ENCODE results near the gene MRPL51.

MRPL51 gene

GRCh38 chr12:6461401-6462233 lies 31.4 kb downstream of the MRPL51 start:
- DNase-seq (ENCODE audit: low read depth), result peak; percentile 58

- DNase-seq (ENCODE audit: low read depth), result no peak
Measured at GRCh38 chr12:6460751-6461371, 32.2 kb downstream of the MRPL51 start.

GRCh38 chr12:6459004-6459337 lies 34.1 kb downstream of the MRPL51 start:
- DNase-seq (ENCODE audit: low read depth), result no peak

- DNase-seq (ENCODE audit: low read depth), result no peak
Measured at GRCh38 chr12:6458281-6459003, 34.6 kb downstream of the MRPL51 start.

GRCh38 chr12:6457220-6457945 lies 35.7 kb downstream of the MRPL51 start:
- no peak for DNase-seq (ENCODE audit: low read depth)

- no peak for DNase-seq (ENCODE audit: low read depth)
Measured at GRCh38 chr12:6452944-6453630, 40.0 kb downstream of the MRPL51 start.

- DNase-seq (ENCODE audit: low read depth), result no peak
Measured at GRCh38 chr12:6452245-6452943, 40.7 kb downstream of the MRPL51 start.

GRCh38 chr12:6451348-6452244 lies 41.5 kb downstream of the MRPL51 start, which contains the start of gene TAPBPL:
TSS of gene TAPBPL (plus strand) at chr12:6452042. CDS start at chr12:6452249, 207 bp downstream.
- peak; percentile 62 for DNase-seq (ENCODE audit: low read depth)

- no peak for DNase-seq (ENCODE audit: low read depth)
Measured at GRCh38 chr12:6450869-6451347, 42.2 kb downstream of the MRPL51 start.

GRCh38 chr12:6450091-6450868 lies 42.8 kb downstream of the MRPL51 start:
- no peak for DNase-seq (ENCODE audit: low read depth)

GRCh38 chr12:6444704-6445688 lies 48.1 kb downstream of the MRPL51 start, which contains the start of gene CD27:
TSS of gene CD27 (plus strand) at chr12:6444955. CDS start at chr12:6445096, 141 bp downstream.
- no peak for DNase-seq (ENCODE audit: low read depth)

GRCh38 chr12:6444031-6444430 lies 49.0 kb downstream of the MRPL51 start:
- no peak for DNase-seq (ENCODE audit: low read depth)

- no peak for DNase-seq (ENCODE audit: low read depth)
Measured at GRCh38 chr12:6443361-6443983, 49.6 kb downstream of the MRPL51 start.

- no peak for DNase-seq (ENCODE audit: low read depth)
Measured at GRCh38 chr12:6442836-6443235, 50.2 kb downstream of the MRPL51 start.
